Liver (tissue), 3 donors: Measurements from ENCODE around the gene EIF4G3.

Source experiments
- GABPA ChIP-seq, 2 donors: IDR thresholded peaks in 1 of 2; conservative IDR thresholded peaks in 1 of 2; 2 replicates each; pipeline ENCODE4 v1.6.1; 2016; ENCODE audit warnings: antibody characterized with exemption in 2 of 2, mild to moderate bottlenecking in 1 of 2, moderate library complexity in 1 of 2
- HNF4A ChIP-seq, 2 donors: conservative IDR thresholded peaks; 2 replicates each; pipeline ENCODE4 v1.6.1; 2016; ENCODE audit warnings: antibody characterized with exemption in 2 of 2, mild to moderate bottlenecking in 2 of 2
- HNF4G ChIP-seq: IDR thresholded peaks from 2 replicates; pipeline ENCODE4 v1.6.1; 2016; ENCODE audit warnings: antibody characterized with exemption
- JUND ChIP-seq, 2 donors: IDR thresholded peaks; 2 replicates each; pipeline ENCODE4 v1.6.1; 2016; ENCODE audit warnings: antibody characterized with exemption in 2 of 2
- RAD21 ChIP-seq, 2 donors: IDR thresholded peaks; 2 replicates each; pipeline ENCODE4 v1.6.1; 2016; ENCODE audit warnings: antibody characterized with exemption in 2 of 2, mild to moderate bottlenecking in 2 of 2
- RXRA ChIP-seq, 2 donors: IDR thresholded peaks; 2 replicates each; pipeline ENCODE4 v1.6.1; 2017 to 2018; ENCODE audit warnings: antibody characterized with exemption in 2 of 2, mild to moderate bottlenecking in 1 of 2
- SP1 ChIP-seq: IDR thresholded peaks from 2 replicates; pipeline ENCODE4 v1.6.1; 2018; ENCODE audit warnings: antibody characterized with exemption, mild to moderate bottlenecking
- TAF1 ChIP-seq: conservative IDR thresholded peaks from 2 replicates; pipeline ENCODE4 v1.6.1; 2016; ENCODE audit warnings: antibody characterized with exemption, mild to moderate bottlenecking
- TF ChIP-seq, protein P1 (sequence below): fragments of 150-350 bp; IDR thresholded peaks from 2 replicates; pipeline ENCODE4 v1.5.1; 2017; ENCODE audit warnings: improper control_type of control experiment, low read depth, low read length; ENCODE audit not compliant: missing input control
- TF ChIP-seq, protein P2 (sequence below): IDR thresholded peaks from 2 replicates; pipeline ENCODE4 v1.6.1; 2016; ENCODE audit warnings: antibody characterized with exemption, mild to moderate bottlenecking
- donor health status: healthy.
- donor health status: healthy.

DNA sequence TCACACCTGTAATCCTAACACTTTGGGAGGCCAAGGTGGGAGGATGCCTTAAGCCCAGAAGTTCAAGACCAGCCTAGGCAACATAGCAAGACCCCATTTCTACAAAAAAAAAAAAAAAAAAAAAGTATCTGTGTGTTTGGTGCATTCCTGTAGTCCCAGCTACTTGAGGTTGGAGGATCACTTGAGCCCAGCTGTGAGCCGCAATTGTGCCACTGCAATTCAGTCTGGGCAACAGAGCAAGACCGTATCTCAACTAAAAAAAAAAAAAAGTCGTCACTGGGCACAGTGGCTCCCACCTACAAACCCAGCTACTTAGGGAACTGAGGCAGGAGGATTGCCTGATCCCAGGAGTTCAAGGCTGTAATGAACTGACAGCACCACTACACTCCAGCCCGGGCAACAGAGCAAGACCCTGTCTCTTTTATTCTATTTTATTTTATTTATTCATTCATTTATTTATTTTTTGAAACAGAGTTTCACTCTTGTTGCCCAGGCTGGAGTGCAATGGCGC is 8.6 kb upstream of the EIF4G3 start:
- TF ChIP-seq, protein P1, sequence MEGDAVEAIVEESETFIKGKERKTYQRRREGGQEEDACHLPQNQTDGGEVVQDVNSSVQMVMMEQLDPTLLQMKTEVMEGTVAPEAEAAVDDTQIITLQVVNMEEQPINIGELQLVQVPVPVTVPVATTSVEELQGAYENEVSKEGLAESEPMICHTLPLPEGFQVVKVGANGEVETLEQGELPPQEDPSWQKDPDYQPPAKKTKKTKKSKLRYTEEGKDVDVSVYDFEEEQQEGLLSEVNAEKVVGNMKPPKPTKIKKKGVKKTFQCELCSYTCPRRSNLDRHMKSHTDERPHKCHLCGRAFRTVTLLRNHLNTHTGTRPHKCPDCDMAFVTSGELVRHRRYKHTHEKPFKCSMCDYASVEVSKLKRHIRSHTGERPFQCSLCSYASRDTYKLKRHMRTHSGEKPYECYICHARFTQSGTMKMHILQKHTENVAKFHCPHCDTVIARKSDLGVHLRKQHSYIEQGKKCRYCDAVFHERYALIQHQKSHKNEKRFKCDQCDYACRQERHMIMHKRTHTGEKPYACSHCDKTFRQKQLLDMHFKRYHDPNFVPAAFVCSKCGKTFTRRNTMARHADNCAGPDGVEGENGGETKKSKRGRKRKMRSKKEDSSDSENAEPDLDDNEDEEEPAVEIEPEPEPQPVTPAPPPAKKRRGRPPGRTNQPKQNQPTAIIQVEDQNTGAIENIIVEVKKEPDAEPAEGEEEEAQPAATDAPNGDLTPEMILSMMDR, result no peak
- TF ChIP-seq SP1 (no peak), TAF1 (no peak), GABPA (IDR thresholded peaks at IDR 0.05 in 1 of 2, conservative IDR thresholded peaks at IDR 0.05 in 1 of 2) (no peak), RAD21 (IDR thresholded peaks at IDR 0.05) (no peak), JUND (IDR thresholded peaks at IDR 0.05) (no peak), HNF4G (no peak), RXRA (IDR thresholded peaks at IDR 0.05) (no peak), HNF4A (conservative IDR thresholded peaks at IDR 0.05) (no peak)
- TF ChIP-seq, protein P2, sequence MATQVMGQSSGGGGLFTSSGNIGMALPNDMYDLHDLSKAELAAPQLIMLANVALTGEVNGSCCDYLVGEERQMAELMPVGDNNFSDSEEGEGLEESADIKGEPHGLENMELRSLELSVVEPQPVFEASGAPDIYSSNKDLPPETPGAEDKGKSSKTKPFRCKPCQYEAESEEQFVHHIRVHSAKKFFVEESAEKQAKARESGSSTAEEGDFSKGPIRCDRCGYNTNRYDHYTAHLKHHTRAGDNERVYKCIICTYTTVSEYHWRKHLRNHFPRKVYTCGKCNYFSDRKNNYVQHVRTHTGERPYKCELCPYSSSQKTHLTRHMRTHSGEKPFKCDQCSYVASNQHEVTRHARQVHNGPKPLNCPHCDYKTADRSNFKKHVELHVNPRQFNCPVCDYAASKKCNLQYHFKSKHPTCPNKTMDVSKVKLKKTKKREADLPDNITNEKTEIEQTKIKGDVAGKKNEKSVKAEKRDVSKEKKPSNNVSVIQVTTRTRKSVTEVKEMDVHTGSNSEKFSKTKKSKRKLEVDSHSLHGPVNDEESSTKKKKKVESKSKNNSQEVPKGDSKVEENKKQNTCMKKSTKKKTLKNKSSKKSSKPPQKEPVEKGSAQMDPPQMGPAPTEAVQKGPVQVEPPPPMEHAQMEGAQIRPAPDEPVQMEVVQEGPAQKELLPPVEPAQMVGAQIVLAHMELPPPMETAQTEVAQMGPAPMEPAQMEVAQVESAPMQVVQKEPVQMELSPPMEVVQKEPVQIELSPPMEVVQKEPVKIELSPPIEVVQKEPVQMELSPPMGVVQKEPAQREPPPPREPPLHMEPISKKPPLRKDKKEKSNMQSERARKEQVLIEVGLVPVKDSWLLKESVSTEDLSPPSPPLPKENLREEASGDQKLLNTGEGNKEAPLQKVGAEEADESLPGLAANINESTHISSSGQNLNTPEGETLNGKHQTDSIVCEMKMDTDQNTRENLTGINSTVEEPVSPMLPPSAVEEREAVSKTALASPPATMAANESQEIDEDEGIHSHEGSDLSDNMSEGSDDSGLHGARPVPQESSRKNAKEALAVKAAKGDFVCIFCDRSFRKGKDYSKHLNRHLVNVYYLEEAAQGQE, result no peak
